GM19351 (cell line): Measurements from ENCODE around the gene ISLR.

Experiments
- ATAC-seq: cut with Tn5 transposase; IDR thresholded peaks from one replicate; pipeline ENCODE4 v1.9.1; 2021; ENCODE audit warnings: mild to moderate bottlenecking, moderate library complexity; ENCODE audit not compliant: unreplicated experiment

ISLR gene

GRCh38 chr15:74170875-74171578, 2.5 kb upstream of the ISLR start:
- no peak for ATAC-seq

- no peak for ATAC-seq
Observed at GRCh38 chr15:74171965-74172541, 1.5 kb upstream of the ISLR start.

GRCh38 chr15:74172701-74173379, 670 bp upstream of the ISLR start:
- ATAC-seq: no peak

- no peak for ATAC-seq
Observed at GRCh38 chr15:74174219-74174957, 878 bp downstream of the ISLR start.

GRCh38 chr15:74174958-74175253, 1.4 kb downstream of the ISLR start:
- no peak for ATAC-seq

- no peak for ATAC-seq
Observed at GRCh38 chr15:74175271-74176191, 2.0 kb downstream of the ISLR start.

GRCh38 chr15:74176262-74177214, 3.0 kb downstream of the ISLR start:
- no peak for ATAC-seq

GRCh38 chr15:74178326-74179100, 5.0 kb downstream of the ISLR start:
- ATAC-seq: no peak

GRCh38 chr15:74179101-74179841, 5.8 kb downstream of the ISLR start:
- ATAC-seq: no peak

GRCh38 chr15:74179983-74180880, 6.7 kb downstream of the ISLR start:
- ATAC-seq: no peak

- ATAC-seq: no peak
Observed at GRCh38 chr15:74180881-74181602, 7.5 kb downstream of the ISLR start.

GRCh38 chr15:74182131-74182530, 8.6 kb downstream of the ISLR start:
- ATAC-seq: no peak

- ATAC-seq: no peak
Observed at GRCh38 chr15:74184582-74185091, 11.1 kb downstream of the ISLR start.

GRCh38 chr15:74185710-74186348, 12.3 kb downstream of the ISLR start:
- no peak for ATAC-seq

- no peak for ATAC-seq
Observed at GRCh38 chr15:74188216-74188615, 14.7 kb downstream of the ISLR start.

- no peak for ATAC-seq
Observed at GRCh38 chr15:74191798-74192197, 18.3 kb downstream of the ISLR start.
